ENCODE data around the gene RBPJ. TPM values are rescaled to one million over a fixed set of nuclear protein-coding genes. Genes with fewer than 3 reads are reported as not detected.

The RBPJ gene
- total and polyA plus RNA-seq, 2 experiments from 2014 or later, result 50.3 to 80.3 TPM

DNA sequence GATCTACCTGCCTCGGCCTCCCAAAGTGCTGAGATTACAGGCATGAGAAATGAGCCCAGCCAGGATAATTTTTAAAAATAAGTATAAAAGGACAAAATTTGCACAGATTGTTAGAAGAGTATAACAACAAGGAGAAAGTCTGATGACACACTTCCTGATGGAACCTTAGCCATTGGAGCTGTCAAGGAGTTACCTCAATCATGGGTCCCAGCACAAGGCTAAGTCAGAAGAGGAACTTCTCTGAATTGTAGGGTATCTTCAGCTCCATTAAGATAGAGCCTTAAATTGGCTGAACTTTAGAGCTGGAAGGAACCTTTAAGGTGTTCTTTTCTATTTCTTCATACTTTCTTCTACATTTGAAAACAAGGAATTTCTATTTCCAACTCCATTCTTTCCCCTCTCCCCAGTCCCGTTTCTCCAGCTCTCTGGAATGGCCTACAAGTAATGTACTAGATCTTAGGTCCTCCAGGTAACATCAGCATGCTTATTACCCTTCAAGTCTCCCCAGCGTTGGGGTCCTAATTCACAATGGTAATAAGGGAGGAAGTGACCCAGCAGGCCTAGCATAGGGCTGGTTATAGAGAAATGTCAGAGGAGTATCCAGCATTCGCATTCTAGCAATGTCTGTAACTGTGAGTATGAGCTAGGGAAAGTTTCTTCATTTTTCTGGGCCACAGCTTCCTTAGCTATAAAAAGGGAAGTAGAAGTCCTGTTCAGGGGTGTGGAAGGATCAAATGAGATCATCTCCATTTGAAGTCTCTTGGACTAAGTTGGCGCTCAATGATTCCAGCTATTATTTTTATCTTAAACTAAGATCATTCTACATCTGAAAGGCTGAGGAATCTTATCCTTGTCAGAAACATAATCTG is 18.5 kb upstream of the RBPJ start:
- no peak for DNase-seq (ENCODE audit: low read depth in 1 of 2, low spot score in 1 of 2)
- Histone ChIP-seq H3K9me3 (ENCODE audit: low read depth) (no peaks in the 10 kb centered on the region), H3K27ac (no peak overlapping the region), H3K27me3 (no peaks in the 10 kb centered on the region), H3K36me3 (no peaks in the 10 kb centered on the region), H3K4me3 (no peak overlapping the region), H3K4me1 (ENCODE audit: low read depth) (no peaks in the 10 kb centered on the region)
- TF ChIP-seq, protein P1, sequence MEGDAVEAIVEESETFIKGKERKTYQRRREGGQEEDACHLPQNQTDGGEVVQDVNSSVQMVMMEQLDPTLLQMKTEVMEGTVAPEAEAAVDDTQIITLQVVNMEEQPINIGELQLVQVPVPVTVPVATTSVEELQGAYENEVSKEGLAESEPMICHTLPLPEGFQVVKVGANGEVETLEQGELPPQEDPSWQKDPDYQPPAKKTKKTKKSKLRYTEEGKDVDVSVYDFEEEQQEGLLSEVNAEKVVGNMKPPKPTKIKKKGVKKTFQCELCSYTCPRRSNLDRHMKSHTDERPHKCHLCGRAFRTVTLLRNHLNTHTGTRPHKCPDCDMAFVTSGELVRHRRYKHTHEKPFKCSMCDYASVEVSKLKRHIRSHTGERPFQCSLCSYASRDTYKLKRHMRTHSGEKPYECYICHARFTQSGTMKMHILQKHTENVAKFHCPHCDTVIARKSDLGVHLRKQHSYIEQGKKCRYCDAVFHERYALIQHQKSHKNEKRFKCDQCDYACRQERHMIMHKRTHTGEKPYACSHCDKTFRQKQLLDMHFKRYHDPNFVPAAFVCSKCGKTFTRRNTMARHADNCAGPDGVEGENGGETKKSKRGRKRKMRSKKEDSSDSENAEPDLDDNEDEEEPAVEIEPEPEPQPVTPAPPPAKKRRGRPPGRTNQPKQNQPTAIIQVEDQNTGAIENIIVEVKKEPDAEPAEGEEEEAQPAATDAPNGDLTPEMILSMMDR (IDR thresholded peaks at IDR 0.05; ENCODE audit: low read depth, low read length), result no peak

DNA sequence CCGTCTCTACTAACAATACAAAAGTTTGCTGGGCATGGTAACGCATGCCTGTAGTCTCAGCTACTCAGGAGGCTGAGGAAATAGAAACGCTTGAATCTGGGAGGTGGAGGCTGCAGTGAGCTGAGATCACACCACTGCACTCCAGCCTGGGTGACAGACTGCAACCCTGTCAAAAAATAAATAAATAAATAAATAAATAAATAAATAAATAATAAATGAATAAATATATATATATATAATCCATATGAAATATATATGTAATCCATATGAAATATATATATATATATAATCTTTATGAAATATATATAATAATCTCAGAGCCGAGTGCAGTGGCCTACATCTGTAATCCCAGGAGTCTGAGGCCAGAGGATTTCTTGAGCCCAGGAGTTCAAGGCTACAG is 17.8 kb upstream of the RBPJ start:
- H3K4me1 ChIP-seq (ENCODE audit: low read depth), result no peaks in the 10 kb centered on the region
- H3K36me3 ChIP-seq, result no peaks in the 10 kb centered on the region
- DNase-seq (ENCODE audit: low read depth in 1 of 2, low spot score in 1 of 2), result no peak
- no peak overlapping the region for H3K4me3 ChIP-seq
- TF ChIP-seq, protein P1 (IDR thresholded peaks at IDR 0.05; ENCODE audit: low read depth, low read length), result no peak
- H3K9me3 ChIP-seq (ENCODE audit: low read depth), result no peaks in the 10 kb centered on the region
- no peaks in the 10 kb centered on the region for H3K27me3 ChIP-seq
- no peak overlapping the region for H3K27ac ChIP-seq

DNA sequence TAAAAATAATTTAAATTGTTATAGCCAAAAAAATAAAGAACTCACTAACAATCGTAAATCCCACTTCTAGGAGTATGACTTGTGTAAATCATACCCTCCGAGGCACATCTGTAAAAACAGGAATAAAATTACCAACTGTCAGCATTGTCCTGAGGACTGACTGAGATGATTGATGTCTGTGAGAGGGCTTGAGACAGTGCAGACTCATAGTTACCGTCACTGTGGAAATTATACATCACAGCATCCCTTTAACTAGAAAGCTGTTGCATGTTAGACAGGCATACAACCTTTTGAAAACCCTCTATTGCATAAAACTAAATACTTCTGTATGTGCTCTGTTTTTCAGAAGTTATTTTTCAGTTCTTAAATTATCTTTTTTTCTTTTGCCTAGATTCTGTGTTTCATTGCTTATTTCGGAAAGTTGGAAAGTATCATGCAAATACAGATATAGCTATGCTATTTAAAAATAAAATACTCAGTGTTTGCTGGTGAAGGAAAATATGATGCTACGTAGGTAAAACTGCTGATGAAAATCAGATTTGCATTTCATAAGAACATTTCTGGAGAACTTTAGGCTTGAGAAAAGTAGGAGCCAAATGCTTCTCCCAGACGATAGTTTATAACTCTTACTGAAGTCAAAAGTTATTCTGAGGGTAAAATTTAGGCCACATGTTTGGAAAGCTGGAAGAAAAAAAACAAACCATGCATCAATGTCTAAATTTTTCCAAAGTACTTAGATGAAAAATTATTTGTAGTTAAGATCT is 13.6 kb upstream of the RBPJ start:
- no peak overlapping the region for H3K27ac ChIP-seq
- no peaks in the 10 kb centered on the region for H3K9me3 ChIP-seq (ENCODE audit: low read depth)
- TF ChIP-seq, protein P1 (IDR thresholded peaks at IDR 0.05; ENCODE audit: low read depth, low read length), result no peak
- no peak overlapping the region for H3K4me3 ChIP-seq
- no peak for DNase-seq (ENCODE audit: low read depth in 1 of 2, low spot score in 1 of 2)
- H3K4me1 ChIP-seq (ENCODE audit: low read depth), result no peaks in the 10 kb centered on the region
- no peaks in the 10 kb centered on the region for H3K36me3 ChIP-seq
- no peaks in the 10 kb centered on the region for H3K27me3 ChIP-seq

DNA sequence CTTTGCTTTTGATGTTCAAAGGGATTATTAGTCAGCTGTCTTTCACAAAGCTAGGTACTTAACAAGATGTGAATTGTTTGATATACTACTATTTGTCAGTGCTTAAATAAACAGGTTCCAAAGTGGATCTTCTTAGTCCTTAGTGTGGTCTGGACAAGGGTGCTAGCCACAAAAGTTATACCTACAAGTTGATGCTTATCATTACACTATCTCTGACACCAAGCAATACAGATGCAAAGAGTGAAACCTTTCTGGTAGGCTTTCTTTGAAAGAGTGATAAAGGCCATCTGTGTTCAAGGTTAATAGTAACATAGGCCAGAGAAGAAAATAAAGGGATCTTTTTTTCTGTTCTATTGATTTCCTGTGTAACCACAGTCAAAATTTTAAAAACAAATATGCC is 12.2 kb upstream of the RBPJ start:
- Histone ChIP-seq H3K4me3 (no peak overlapping the region), H3K36me3 (no peaks in the 10 kb centered on the region), H3K27me3 (no peaks in the 10 kb centered on the region), H3K9me3 (ENCODE audit: low read depth) (no peaks in the 10 kb centered on the region), H3K4me1 (ENCODE audit: low read depth) (no peaks in the 10 kb centered on the region), H3K27ac (no peak overlapping the region)
- TF ChIP-seq, protein P1 (IDR thresholded peaks at IDR 0.05; ENCODE audit: low read depth, low read length), result no peak
- no peak for DNase-seq (ENCODE audit: low read depth in 1 of 2, low spot score in 1 of 2)

DNA sequence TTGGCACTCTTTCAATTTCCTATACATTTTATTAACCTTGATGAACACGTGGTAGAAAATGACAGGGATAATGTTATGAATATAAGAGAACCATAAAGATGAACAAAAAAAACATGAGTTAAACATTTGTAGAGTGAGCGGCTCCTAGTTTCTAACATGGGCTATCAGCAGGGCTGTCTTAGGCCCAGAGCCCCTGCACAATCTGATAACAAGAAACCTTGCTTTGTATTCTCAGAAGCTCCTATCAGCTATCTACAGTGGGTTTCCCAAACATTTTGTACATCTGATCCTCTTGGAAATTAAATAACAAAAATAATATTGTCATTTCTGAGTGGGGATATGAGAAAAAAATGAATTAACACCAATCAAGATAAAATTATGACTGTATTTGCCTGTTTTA is 10.6 kb upstream of the RBPJ start:
- no peak for DNase-seq (ENCODE audit: low read depth in 1 of 2, low spot score in 1 of 2)
- TF ChIP-seq, protein P1 (IDR thresholded peaks at IDR 0.05; ENCODE audit: low read depth, low read length), result no peak
- Histone ChIP-seq H3K36me3 (no peaks in the 10 kb centered on the region), H3K27ac (no peak overlapping the region), H3K4me3 (no peak overlapping the region), H3K4me1 (ENCODE audit: low read depth) (no peaks in the 10 kb centered on the region), H3K27me3 (no peaks in the 10 kb centered on the region), H3K9me3 (ENCODE audit: low read depth) (no peaks in the 10 kb centered on the region)

All from cardiac muscle cell (in vitro differentiated cells and primary cell).